ENCODE data around the gene ATP2B1.

- TF ChIP-seq CTCF (IDR thresholded peaks at IDR 0.05; ENCODE audit: extremely low read depth in 1 of 2, insufficient read depth in 1 of 2, low read depth in 1 of 2, low read length in 2 of 2) (no peak), POLR2A (IDR thresholded peaks at IDR 0.05; ENCODE audit: low read depth, low read length) (no peak), MAX (IDR thresholded peaks at IDR 0.05; ENCODE audit: insufficient read depth, insufficient read length) (no peak), EZH2 (IDR thresholded peaks at IDR 0.05; ENCODE audit: borderline replicate concordance, low read depth, low read length, severe bottlenecking) (no peak), POLR2AphosphoS5 (IDR thresholded peaks at IDR 0.05; ENCODE audit: insufficient read depth, low read depth, low read length) (no peak)
Measured at GRCh38 chr12:89619764-89620163, 88.9 kb downstream of the ATP2B1 start.

Data from endothelial cell of umbilical vein (primary cell).